Liver (tissue), 10 donors: ENCODE measurements around the gene SLC16A2. TPM values are rescaled to one million over a fixed set of nuclear protein-coding genes. Genes with fewer than 3 reads are reported as not detected.

Experiments used
- DNase-seq: peaks from one replicate; pipeline ENCODE4 v3.0.0-alpha.2; 2017; ENCODE audit warnings: low spot score
- H3K27ac ChIP-seq, 2 donors: one replicate each; pipeline ENCODE4 v1.7.0; 2013; ENCODE audit warnings: inconsistent platforms in 2 of 2, low read length in 2 of 2, control low read depth in 1 of 2, low read depth in 1 of 2, mild to moderate bottlenecking in 1 of 2
- H3K27me3 ChIP-seq, 4 donors: one replicate each; pipeline versions ENCODE4 v1.6.1 to v1.7.0; 2013; ENCODE audit warnings: low read length in 3 of 4, inconsistent platforms in 1 of 4, mild to moderate bottlenecking in 1 of 4, moderate library complexity in 1 of 4; ENCODE audit not compliant: control insufficient read depth in 4 of 4, insufficient read depth in 4 of 4
- H3K36me3 ChIP-seq, 4 donors: one replicate each; pipeline versions ENCODE4 v1.6.1 to v1.7.0; 2013; ENCODE audit warnings: low read length in 3 of 4, mild to moderate bottlenecking in 3 of 4, low read depth in 1 of 4, moderate library complexity in 1 of 4; ENCODE audit not compliant: control insufficient read depth in 4 of 4, insufficient read depth in 3 of 4
- H3K4me1 ChIP-seq, 4 donors: one replicate each; pipeline versions ENCODE4 v1.6.1 to v1.7.0; 2013; ENCODE audit warnings: low read length in 3 of 4, mild to moderate bottlenecking in 3 of 4, moderate library complexity in 1 of 4; ENCODE audit not compliant: control insufficient read depth in 4 of 4, insufficient read depth in 4 of 4
- H3K4me3 ChIP-seq, 3 donors: one replicate each; pipeline versions ENCODE4 v1.6.1 to v1.7.0; 2013; ENCODE audit warnings: low read length in 3 of 3, control low read depth in 1 of 3, low read depth in 1 of 3, mild to moderate bottlenecking in 1 of 3
- H3K9ac ChIP-seq, 2 donors: one replicate each; pipeline ENCODE4 v1.7.0; 2013; ENCODE audit warnings: low read length in 2 of 2, mild to moderate bottlenecking in 2 of 2, moderate library complexity in 2 of 2, control low read depth in 1 of 2, low read depth in 1 of 2
- H3K9me3 ChIP-seq, 4 donors: one replicate each; pipeline versions ENCODE4 v1.6.1 to v1.7.0; 2013; ENCODE audit warnings: low read length in 3 of 4; ENCODE audit not compliant: control insufficient read depth in 4 of 4
- ATF3 ChIP-seq: IDR thresholded peaks from 2 replicates; pipeline ENCODE4 v1.6.1; 2016; ENCODE audit warnings: antibody characterized with exemption
- CTCF ChIP-seq: fragments of 150-350 bp; IDR thresholded peaks from 2 replicates; pipeline ENCODE4 v1.5.1; 2017; ENCODE audit warnings: improper control_type of control experiment, low read depth, low read length; ENCODE audit not compliant: missing input control
- EGR1 ChIP-seq, 2 donors: IDR thresholded peaks; 2 replicates each; pipeline ENCODE4 v1.6.1; 2016 to 2018; ENCODE audit warnings: antibody characterized with exemption in 2 of 2, low read depth in 2 of 2
- FOXA1 ChIP-seq: IDR thresholded peaks from 2 replicates; pipeline ENCODE4 v1.6.1; 2016; ENCODE audit warnings: antibody characterized with exemption
- FOXA2 ChIP-seq: IDR thresholded peaks from 2 replicates; pipeline ENCODE4 v1.6.1; 2016; ENCODE audit warnings: antibody characterized with exemption
- GABPA ChIP-seq, 2 donors: IDR thresholded peaks in 1 of 2; conservative IDR thresholded peaks in 1 of 2; 2 replicates each; pipeline ENCODE4 v1.6.1; 2016; ENCODE audit warnings: antibody characterized with exemption in 2 of 2, mild to moderate bottlenecking in 1 of 2, moderate library complexity in 1 of 2
- HNF4A ChIP-seq, 2 donors: conservative IDR thresholded peaks; 2 replicates each; pipeline ENCODE4 v1.6.1; 2016; ENCODE audit warnings: antibody characterized with exemption in 2 of 2, mild to moderate bottlenecking in 2 of 2
- HNF4G ChIP-seq: IDR thresholded peaks from 2 replicates; pipeline ENCODE4 v1.6.1; 2016; ENCODE audit warnings: antibody characterized with exemption
- JUND ChIP-seq, 2 donors: IDR thresholded peaks; 2 replicates each; pipeline ENCODE4 v1.6.1; 2016; ENCODE audit warnings: antibody characterized with exemption in 2 of 2
- NR2F2 ChIP-seq: IDR thresholded peaks from 2 replicates; pipeline ENCODE4 v1.6.1; 2016; ENCODE audit warnings: antibody characterized with exemption
- RAD21 ChIP-seq, 2 donors: IDR thresholded peaks; 2 replicates each; pipeline ENCODE4 v1.6.1; 2016; ENCODE audit warnings: antibody characterized with exemption in 2 of 2, mild to moderate bottlenecking in 2 of 2
- RXRA ChIP-seq, 2 donors: IDR thresholded peaks; 2 replicates each; pipeline ENCODE4 v1.6.1; 2017 to 2018; ENCODE audit warnings: antibody characterized with exemption in 2 of 2, mild to moderate bottlenecking in 1 of 2
- SP1 ChIP-seq: IDR thresholded peaks from 2 replicates; pipeline ENCODE4 v1.6.1; 2018; ENCODE audit warnings: antibody characterized with exemption, mild to moderate bottlenecking
- TAF1 ChIP-seq: conservative IDR thresholded peaks from 2 replicates; pipeline ENCODE4 v1.6.1; 2016; ENCODE audit warnings: antibody characterized with exemption, mild to moderate bottlenecking
- YY1 ChIP-seq: IDR thresholded peaks from 2 replicates; pipeline ENCODE4 v1.6.1; 2016; ENCODE audit warnings: antibody characterized with exemption, mild to moderate bottlenecking
- WGBS: extraction: QIAGEN DNeasy Blood & Tissue Kit; methylation state at CpG from one replicate; pipeline ENCODE4 v1.1.7; 2013; 5-methylcytosine and 5-hydroxymethylcytosine counted together
- polyA plus RNA-seq, 2 donors: library from polyadenylated mRNA; stranded (reverse) in 1 of 2; unstranded in 1 of 2; fragments of 200-250 nt in 1 of 2; fragments of >200 nt in 1 of 2; fragmentation: Nextera tagmentation in 1 of 2; extraction: Ambion mirVana in 1 of 2; gene quantifications; one replicate each; pipeline versions ENCODE4 v1.2.1 to v1.2.3, GENCODE V29; 2013 to 2015
- small RNA-seq: library from RNA; depleted of rRNA; stranded (forward); fragments of <200 nt; gene quantifications from one replicate; pipeline ENCODE3, GENCODE V24; 2014
- total RNA-seq, 2 donors: library from RNA; depleted of rRNA; stranded (reverse); fragments of >200 nt; gene quantifications; one replicate each; pipeline ENCODE4 v1.2.3, GENCODE V29; 2014
- TF ChIP-seq, protein P1 (sequence below): IDR thresholded peaks from 2 replicates; pipeline ENCODE4 v1.6.1; 2016; ENCODE audit warnings: antibody characterized with exemption, mild to moderate bottlenecking
- TF ChIP-seq, protein P2 (sequence below): IDR thresholded peaks from 2 replicates; pipeline ENCODE4 v1.6.1; 2016; ENCODE audit warnings: antibody characterized with exemption
- TF ChIP-seq, protein P3 (sequence below): IDR thresholded peaks from 2 replicates; pipeline ENCODE4 v1.6.1; 2016; ENCODE audit warnings: antibody characterized with exemption
- donor health status: healthy.
- donor health status: healthy.
- donor health status: healthy.
- donor health status: healthy.
- donor health status: healthy.

Gene SLC16A2
- total and polyA plus RNA-seq, 4 donors, result 10.0 to 32.7 (median 21.9) TPM

DNA sequence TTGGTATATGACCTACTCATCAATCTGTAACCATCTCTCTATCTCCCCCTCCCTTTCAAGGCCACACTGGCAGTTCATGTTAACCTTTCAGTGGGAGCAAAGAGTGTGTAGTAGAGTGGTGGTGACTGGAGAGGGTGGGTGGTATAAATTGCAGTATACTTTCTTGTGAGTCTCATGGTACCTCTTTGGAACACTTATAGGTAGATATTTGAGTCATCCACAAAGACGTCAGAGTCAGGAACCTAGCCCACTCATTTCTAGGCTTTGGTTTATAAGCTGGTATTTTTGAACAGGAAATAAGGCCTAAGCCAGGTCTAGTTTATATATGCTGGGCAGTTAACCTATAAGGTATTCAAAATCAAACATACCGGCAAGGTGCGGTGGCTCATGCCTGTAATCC is 156.8 kb downstream of the SLC16A2 start (continued):
- TF ChIP-seq EGR1 (IDR thresholded peaks at IDR 0.05; ENCODE audit: low read depth in 2 of 2) (no peak), RAD21 (IDR thresholded peaks at IDR 0.05) (no peak)

DNA sequence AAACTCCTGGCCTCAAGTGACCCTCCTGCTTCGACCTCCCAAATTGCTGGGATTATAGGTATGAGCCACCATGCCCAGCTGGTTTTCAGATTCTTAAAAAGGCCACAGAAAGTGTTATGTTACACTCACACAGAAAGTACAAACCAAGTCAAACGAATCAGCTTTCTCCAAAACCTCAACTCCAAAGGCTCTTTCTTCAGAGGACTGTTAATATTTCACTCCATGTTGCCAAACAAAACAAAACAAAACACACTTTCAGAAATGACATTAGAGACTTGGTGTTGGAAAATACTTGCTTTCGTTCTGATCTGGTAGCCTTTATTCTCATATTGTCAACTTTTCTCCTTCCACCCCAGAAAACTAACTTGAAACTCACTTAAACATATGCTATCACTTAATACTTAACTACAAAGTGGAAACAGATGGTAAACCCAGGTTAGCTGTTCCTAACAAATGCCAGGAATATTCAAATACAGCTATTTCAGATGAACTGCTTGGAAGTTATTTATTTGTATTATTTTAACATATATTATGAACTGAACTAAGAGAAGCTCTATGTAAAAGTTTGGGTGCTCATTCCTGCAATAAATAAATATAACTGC is 158.4 kb downstream of the SLC16A2 start:
- Histone ChIP-seq H3K4me3 (no peak overlapping the region), H3K9ac (no peak overlapping the region), H3K9me3 (no peaks in the 10 kb centered on the region), H3K4me1 (no peaks in the 10 kb centered on the region), H3K36me3 (no peaks in the 10 kb centered on the region), H3K27ac (no peak overlapping the region), H3K27me3 (no peaks in the 10 kb centered on the region)
- 52% methylated on average over 3 of the region's 3 CpGs for WGBS
- TF ChIP-seq NR2F2, result no peak
- no peak for TF ChIP-seq TAF1
- TF ChIP-seq FOXA1, result no peak
- TF ChIP-seq, protein P1, sequence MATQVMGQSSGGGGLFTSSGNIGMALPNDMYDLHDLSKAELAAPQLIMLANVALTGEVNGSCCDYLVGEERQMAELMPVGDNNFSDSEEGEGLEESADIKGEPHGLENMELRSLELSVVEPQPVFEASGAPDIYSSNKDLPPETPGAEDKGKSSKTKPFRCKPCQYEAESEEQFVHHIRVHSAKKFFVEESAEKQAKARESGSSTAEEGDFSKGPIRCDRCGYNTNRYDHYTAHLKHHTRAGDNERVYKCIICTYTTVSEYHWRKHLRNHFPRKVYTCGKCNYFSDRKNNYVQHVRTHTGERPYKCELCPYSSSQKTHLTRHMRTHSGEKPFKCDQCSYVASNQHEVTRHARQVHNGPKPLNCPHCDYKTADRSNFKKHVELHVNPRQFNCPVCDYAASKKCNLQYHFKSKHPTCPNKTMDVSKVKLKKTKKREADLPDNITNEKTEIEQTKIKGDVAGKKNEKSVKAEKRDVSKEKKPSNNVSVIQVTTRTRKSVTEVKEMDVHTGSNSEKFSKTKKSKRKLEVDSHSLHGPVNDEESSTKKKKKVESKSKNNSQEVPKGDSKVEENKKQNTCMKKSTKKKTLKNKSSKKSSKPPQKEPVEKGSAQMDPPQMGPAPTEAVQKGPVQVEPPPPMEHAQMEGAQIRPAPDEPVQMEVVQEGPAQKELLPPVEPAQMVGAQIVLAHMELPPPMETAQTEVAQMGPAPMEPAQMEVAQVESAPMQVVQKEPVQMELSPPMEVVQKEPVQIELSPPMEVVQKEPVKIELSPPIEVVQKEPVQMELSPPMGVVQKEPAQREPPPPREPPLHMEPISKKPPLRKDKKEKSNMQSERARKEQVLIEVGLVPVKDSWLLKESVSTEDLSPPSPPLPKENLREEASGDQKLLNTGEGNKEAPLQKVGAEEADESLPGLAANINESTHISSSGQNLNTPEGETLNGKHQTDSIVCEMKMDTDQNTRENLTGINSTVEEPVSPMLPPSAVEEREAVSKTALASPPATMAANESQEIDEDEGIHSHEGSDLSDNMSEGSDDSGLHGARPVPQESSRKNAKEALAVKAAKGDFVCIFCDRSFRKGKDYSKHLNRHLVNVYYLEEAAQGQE, result no peak
- no peak for TF ChIP-seq RAD21 (IDR thresholded peaks at IDR 0.05)
- no peak for TF ChIP-seq YY1
- TF ChIP-seq CTCF, result no peak
- no peak for TF ChIP-seq SP1
- TF ChIP-seq, protein P2, sequence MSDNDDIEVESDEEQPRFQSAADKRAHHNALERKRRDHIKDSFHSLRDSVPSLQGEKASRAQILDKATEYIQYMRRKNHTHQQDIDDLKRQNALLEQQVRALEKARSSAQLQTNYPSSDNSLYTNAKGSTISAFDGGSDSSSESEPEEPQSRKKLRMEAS, result no peak
- TF ChIP-seq HNF4A (conservative IDR thresholded peaks at IDR 0.05), result no peak
- TF ChIP-seq JUND (IDR thresholded peaks at IDR 0.05), result no peak
- TF ChIP-seq FOXA2, result no peak
- no peak for TF ChIP-seq EGR1 (IDR thresholded peaks at IDR 0.05; ENCODE audit: low read depth in 2 of 2)
- TF ChIP-seq GABPA (IDR thresholded peaks at IDR 0.05 in 1 of 2, conservative IDR thresholded peaks at IDR 0.05 in 1 of 2), result no peak
- no peak for TF ChIP-seq RXRA (IDR thresholded peaks at IDR 0.05)
- TF ChIP-seq HNF4G, result no peak
- no peak for TF ChIP-seq ATF3
- TF ChIP-seq, protein P3, sequence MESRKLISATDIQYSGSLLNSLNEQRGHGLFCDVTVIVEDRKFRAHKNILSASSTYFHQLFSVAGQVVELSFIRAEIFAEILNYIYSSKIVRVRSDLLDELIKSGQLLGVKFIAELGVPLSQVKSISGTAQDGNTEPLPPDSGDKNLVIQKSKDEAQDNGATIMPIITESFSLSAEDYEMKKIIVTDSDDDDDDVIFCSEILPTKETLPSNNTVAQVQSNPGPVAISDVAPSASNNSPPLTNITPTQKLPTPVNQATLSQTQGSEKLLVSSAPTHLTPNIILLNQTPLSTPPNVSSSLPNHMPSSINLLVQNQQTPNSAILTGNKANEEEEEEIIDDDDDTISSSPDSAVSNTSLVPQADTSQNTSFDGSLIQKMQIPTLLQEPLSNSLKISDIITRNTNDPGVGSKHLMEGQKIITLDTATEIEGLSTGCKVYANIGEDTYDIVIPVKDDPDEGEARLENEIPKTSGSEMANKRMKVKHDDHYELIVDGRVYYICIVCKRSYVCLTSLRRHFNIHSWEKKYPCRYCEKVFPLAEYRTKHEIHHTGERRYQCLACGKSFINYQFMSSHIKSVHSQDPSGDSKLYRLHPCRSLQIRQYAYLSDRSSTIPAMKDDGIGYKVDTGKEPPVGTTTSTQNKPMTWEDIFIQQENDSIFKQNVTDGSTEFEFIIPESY, result no peak
- no peak for DNase-seq

Small RNA genes within 50 kb of the gene (small RNA-seq; reads per million reads assigned to genes)
- gene RN7SL790P, result not detected

Other genes starting within 250 kb of the SLC16A2 start
- not detected for gene ZCCHC13, start 117.3 kb upstream of the SLC16A2 start, total RNA-seq
- not detected for gene ZCCHC13, start 117.3 kb upstream of the SLC16A2 start, polyA plus RNA-seq
- gene RLIM, start 193.1 kb downstream of the SLC16A2 start, total RNA-seq, result 10 to 100 TPM; 16.3 to 17.0 TPM
- 1 to 10 TPM; 1.8 to 3.3 TPM for gene RLIM, start 193.1 kb downstream of the SLC16A2 start, polyA plus RNA-seq